ENCODE data around the gene MTAP.

DNA sequence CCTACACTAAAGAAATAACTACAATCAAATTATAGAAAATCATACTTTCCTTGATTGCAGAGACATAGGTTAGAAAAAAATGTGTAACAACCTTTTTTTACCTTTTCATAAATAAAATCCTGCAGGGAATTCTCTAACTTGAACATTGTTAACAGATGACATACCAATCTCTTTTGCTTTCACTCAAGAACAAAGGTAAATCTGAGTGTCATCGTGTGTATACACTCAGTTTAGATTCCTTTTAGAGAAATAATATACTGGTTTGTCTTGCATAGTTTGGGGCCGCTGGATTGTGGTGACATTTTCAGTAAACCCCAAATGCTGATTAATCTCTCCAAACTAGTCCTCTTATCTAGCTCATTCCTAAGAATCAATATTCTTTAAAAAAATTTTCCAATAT is 20.8 kb upstream of the MTAP start:
- TF ChIP-seq, protein P1, sequence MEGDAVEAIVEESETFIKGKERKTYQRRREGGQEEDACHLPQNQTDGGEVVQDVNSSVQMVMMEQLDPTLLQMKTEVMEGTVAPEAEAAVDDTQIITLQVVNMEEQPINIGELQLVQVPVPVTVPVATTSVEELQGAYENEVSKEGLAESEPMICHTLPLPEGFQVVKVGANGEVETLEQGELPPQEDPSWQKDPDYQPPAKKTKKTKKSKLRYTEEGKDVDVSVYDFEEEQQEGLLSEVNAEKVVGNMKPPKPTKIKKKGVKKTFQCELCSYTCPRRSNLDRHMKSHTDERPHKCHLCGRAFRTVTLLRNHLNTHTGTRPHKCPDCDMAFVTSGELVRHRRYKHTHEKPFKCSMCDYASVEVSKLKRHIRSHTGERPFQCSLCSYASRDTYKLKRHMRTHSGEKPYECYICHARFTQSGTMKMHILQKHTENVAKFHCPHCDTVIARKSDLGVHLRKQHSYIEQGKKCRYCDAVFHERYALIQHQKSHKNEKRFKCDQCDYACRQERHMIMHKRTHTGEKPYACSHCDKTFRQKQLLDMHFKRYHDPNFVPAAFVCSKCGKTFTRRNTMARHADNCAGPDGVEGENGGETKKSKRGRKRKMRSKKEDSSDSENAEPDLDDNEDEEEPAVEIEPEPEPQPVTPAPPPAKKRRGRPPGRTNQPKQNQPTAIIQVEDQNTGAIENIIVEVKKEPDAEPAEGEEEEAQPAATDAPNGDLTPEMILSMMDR (IDR thresholded peaks at IDR 0.05) = no peak
- no peak for TF ChIP-seq POLR2A (IDR thresholded peaks at IDR 0.05)

Data from breast epithelium (tissue), 3 donors.